Muscle of leg (tissue), 11 donors: ENCODE measurements around the gene CEP350. TPM values are rescaled to one million over a fixed set of nuclear protein-coding genes. Genes with fewer than 3 reads are reported as not detected.
"Not testable (repeated sequence)": the region's sequence is repeated elsewhere in the genome, so short reads cannot be mapped to it uniquely, and the experiment has no call there.

ENCODE experiments used
- DNase-seq: peaks from one replicate; pipeline ENCODE4 v3.0.0; 2013
- H3K27ac ChIP-seq: one replicate; pipeline ENCODE4 v1.5.1; 2013; ENCODE audit warnings: mild to moderate bottlenecking, low read length, control low read depth
- H3K27me3 ChIP-seq: one replicate; pipeline ENCODE4 v1.6.1; 2013; ENCODE audit warnings: low read length; ENCODE audit not compliant: control insufficient read depth, insufficient read depth
- H3K36me3 ChIP-seq: one replicate; pipeline ENCODE4 v1.6.1; 2013; ENCODE audit warnings: low read length; ENCODE audit not compliant: control insufficient read depth, insufficient read depth
- H3K4me1 ChIP-seq: one replicate; pipeline ENCODE4 v1.6.1; 2013; ENCODE audit warnings: low read length; ENCODE audit not compliant: control insufficient read depth, insufficient read depth
- H3K4me3 ChIP-seq: one replicate; pipeline ENCODE4 v1.5.1; 2013; ENCODE audit warnings: low read length, control low read depth
- H3K9me3 ChIP-seq: replicated peaks from 2 replicates; pipeline ENCODE4 v1.6.1; 2013; ENCODE audit warnings: low read depth, low read length; ENCODE audit not compliant: control insufficient read depth
- WGBS: methylation state at CpG from one replicate; pipeline ENCODE4 v1.1.5; 2013; ENCODE audit warnings: missing lambda C conversion rate; ENCODE audit not compliant: insufficient coverage; 5-methylcytosine and 5-hydroxymethylcytosine counted together
- polyA plus RNA-seq, 8 donors: library from polyadenylated mRNA; unstranded; fragments of 120-200 nt; gene quantifications; one replicate each; pipeline versions ENCODE4 v1.2.1 to v1.2.3, GENCODE V29; 2013; ENCODE audit warnings: inconsistent platforms in 1 of 8, low replicate concordance in 1 of 8; ENCODE audit not compliant: insufficient read length in 8 of 8, insufficient read depth in 1 of 8
- total RNA-seq: library from RNA; stranded (reverse); fragments of 120-200 nt; gene quantifications from one replicate; pipeline ENCODE4 v1.2.4, GENCODE V29; 2013

The CEP350 gene
- total and polyA plus RNA-seq, 9 donors = 15.8 to 59.3 (median 28.4) TPM

- peaks cover 2% of the 10 kb centered on the region for H3K4me1 ChIP-seq
- no peak overlapping the region for H3K27ac ChIP-seq
- no peak for DNase-seq
- WGBS = 79% methylated on average over 4 of the region's 7 CpGs
- H3K4me3 ChIP-seq = no peak overlapping the region
- no peaks in the 10 kb centered on the region for H3K27me3 ChIP-seq
- no peaks in the 10 kb centered on the region for H3K9me3 ChIP-seq
- H3K36me3 ChIP-seq = no peaks in the 10 kb centered on the region
Observed at GRCh38 chr1:179950651-179951050, 4.0 kb upstream of the CEP350 start.

GRCh38 chr1:179951383-179952144 is 3.0 kb upstream of the CEP350 start:
- H3K4me1 ChIP-seq = peaks cover 2% of the 10 kb centered on the region
- no peaks in the 10 kb centered on the region for H3K9me3 ChIP-seq
- H3K27ac ChIP-seq = no peak overlapping the region
- no peak for DNase-seq
- 95% methylated on average over 3 of the region's 10 CpGs for WGBS
- no peak overlapping the region for H3K4me3 ChIP-seq
- no peaks in the 10 kb centered on the region for H3K36me3 ChIP-seq
- H3K27me3 ChIP-seq = no peaks in the 10 kb centered on the region

- DNase-seq = peak; percentile 27
- Histone ChIP-seq H3K4me3 (no peak overlapping the region), H3K9me3 (no peaks in the 10 kb centered on the region), H3K27ac (no peak overlapping the region), H3K27me3 (no peaks in the 10 kb centered on the region), H3K4me1 (peaks cover 2% of the 10 kb centered on the region), H3K36me3 (no peaks in the 10 kb centered on the region)
- WGBS = 86% methylated on average over 3 of the region's 4 CpGs
Observed at GRCh38 chr1:179952186-179952585, 2.4 kb upstream of the CEP350 start.

- no peaks in the 10 kb centered on the region for H3K27me3 ChIP-seq
- no peak for DNase-seq
- peaks cover 3% of the 10 kb centered on the region for H3K4me1 ChIP-seq
- H3K36me3 ChIP-seq = no peaks in the 10 kb centered on the region
- 1% methylated on average over 19 of the region's 19 CpGs for WGBS
- H3K27ac ChIP-seq = peak overlapping the region; percentile 98
- H3K4me3 ChIP-seq = peak overlapping the region; percentile 94
- H3K9me3 ChIP-seq = no peaks in the 10 kb centered on the region
Observed at GRCh38 chr1:179953974-179954492, 577 bp upstream of the CEP350 start.

- Histone ChIP-seq H3K36me3 (no peaks in the 10 kb centered on the region), H3K27me3 (no peaks in the 10 kb centered on the region), H3K9me3 (no peaks in the 10 kb centered on the region), H3K4me1 (peaks cover 5% of the 10 kb centered on the region), H3K27ac (peak overlapping the region; percentile 98), H3K4me3 (peak overlapping the region; percentile 94)
- DNase-seq = peak; percentile 43
- WGBS = 0% methylated on average over 5 of the region's 10 CpGs
Observed at GRCh38 chr1:179955287-179955680, 674 bp downstream of the CEP350 start.

- no peaks in the 10 kb centered on the region for H3K9me3 ChIP-seq
- H3K4me1 ChIP-seq = peaks cover 5% of the 10 kb centered on the region
- WGBS = no CpG with 5 or more reads among the region's 3 CpGs
- H3K27ac ChIP-seq = peak overlapping the region; percentile 98
- H3K27me3 ChIP-seq = no peaks in the 10 kb centered on the region
- DNase-seq = no peak
- H3K36me3 ChIP-seq = no peaks in the 10 kb centered on the region
- H3K4me3 ChIP-seq = peak overlapping the region; percentile 94
Observed at GRCh38 chr1:179955731-179956130, 1.1 kb downstream of the CEP350 start.

- Histone ChIP-seq H3K4me3 (no peak overlapping the region), H3K27me3 (no peaks in the 10 kb centered on the region), H3K36me3 (peaks cover 3% of the 10 kb centered on the region), H3K9me3 (no peaks in the 10 kb centered on the region), H3K27ac (peak overlapping the region; percentile 74), H3K4me1 (peaks cover 5% of the 10 kb centered on the region)
- no CpG with 5 or more reads among the region's 3 CpGs for WGBS
- DNase-seq = no peak
Observed at GRCh38 chr1:179958359-179958758, 3.7 kb downstream of the CEP350 start.

GRCh38 chr1:179962168-179962567 is 7.6 kb downstream of the CEP350 start:
- H3K9me3 ChIP-seq, DNase-seq, H3K36me3 ChIP-seq, H3K27me3 ChIP-seq, H3K27ac ChIP-seq, H3K4me3 ChIP-seq, H3K4me1 ChIP-seq: not testable (repeated sequence)
- WGBS = 80% methylated on average over 1 of the region's 8 CpGs

GRCh38 chr1:179966551-179966950 is 11.9 kb downstream of the CEP350 start:
- H3K4me1 ChIP-seq = peaks cover 5% of the 10 kb centered on the region
- peaks cover 13% of the 10 kb centered on the region for H3K36me3 ChIP-seq
- H3K27ac ChIP-seq = no peak overlapping the region

GRCh38 chr1:179968284-179968993 is 13.8 kb downstream of the CEP350 start:
- WGBS = no CpG with 5 or more reads among the region's 6 CpGs
- H3K27me3 ChIP-seq = no peaks in the 10 kb centered on the region
- H3K36me3 ChIP-seq = peaks cover 11% of the 10 kb centered on the region
- no peak overlapping the region for H3K4me3 ChIP-seq
- no peak for DNase-seq
- peaks cover 8% of the 10 kb centered on the region for H3K9me3 ChIP-seq
- H3K27ac ChIP-seq = no peak overlapping the region
- H3K4me1 ChIP-seq = peaks cover 5% of the 10 kb centered on the region

More at GRCh38 chr1:179966551-179966950, 11.9 kb downstream of the CEP350 start:
- no peak overlapping the region for H3K4me3 ChIP-seq
- H3K27me3 ChIP-seq = no peaks in the 10 kb centered on the region
- DNase-seq = no peak
- H3K9me3 ChIP-seq = peaks cover 8% of the 10 kb centered on the region
